GM10248 (cell line): ENCODE measurements around the gene SAP30BP.

Experiments used
- CTCF ChIA-PET: fragments of 300-600 bp; sonication (Branson Sonifier 250); formaldehyde crosslinking; extraction: SDS; loops from one replicate; lab custom pipeline; 2021; ENCODE audit warnings: antibody characterized with exemption; lab: Yijun Ruan, JAX
- POLR2A ChIA-PET: fragments of 350-650 bp; sonication (Branson Sonifier 250); formaldehyde crosslinking; extraction: SDS; loops from one replicate; lab custom pipeline; 2020; ENCODE audit warnings: antibody characterized with exemption; lab: Yijun Ruan, JAX
- DNase-seq: peaks from one replicate; pipeline ENCODE4 v3.0.0; 2012; ENCODE audit errors: extremely low spot score
- CTCF ChIP-seq: IDR thresholded peaks from 2 replicates; pipeline ENCODE4 v1.5.1; 2012; ENCODE audit warnings: mild to moderate bottlenecking, low read depth; ENCODE audit errors: extremely low read depth, missing control alignments, control extremely low read depth

The SAP30BP gene

GRCh38 chr17:75668489-75668888, 1.4 kb downstream of the SAP30BP start:
- POLR2A ChIA-PET = no interaction called here
- no peak for DNase-seq
- CTCF ChIA-PET = interaction anchor here (1.2 to 3.9 kb wide), 4 partner anchors 13 to 85 kb away, joined by 3 to 23 read pairs (median 18); partner anchors contain the start of gene SMIM5
- TF ChIP-seq CTCF = no peak

GRCh38 chr17:75670868-75671267, 3.7 kb downstream of the SAP30BP start:
- TF ChIP-seq CTCF = no peak
- DNase-seq = no peak
- ChIA-PET POLR2A (no interaction called here), CTCF (interaction anchor here (1.0 to 27.0 kb wide), 5 partner anchors 10 to 79 kb away, joined by 3 to 424 read pairs (median 8); partner anchors contain the start of gene SMIM5)

- ChIA-PET CTCF (interaction anchor here (1.0 to 27.0 kb wide), 5 partner anchors 10 to 78 kb away, joined by 3 to 424 read pairs (median 8); partner anchors contain the start of gene SMIM5), POLR2A (interaction anchor here (1.2 kb wide), 1 partner anchor 108 kb away, joined by 4 read pairs; a partner anchor contains a TSS)
- no peak for TF ChIP-seq CTCF
- no peak for DNase-seq
Observed at GRCh38 chr17:75672011-75672410, 4.9 kb downstream of the SAP30BP start.

GRCh38 chr17:75673487-75673886, 6.3 kb downstream of the SAP30BP start:
- DNase-seq = no peak
- POLR2A ChIA-PET = interaction anchor here (1.2 kb wide), 1 partner anchor 106 kb away, joined by 4 read pairs; a partner anchor contains a TSS
- CTCF ChIA-PET = interaction anchor here (1.1 to 27.0 kb wide), 8 partner anchors 15 to 77 kb away, joined by 4 to 424 read pairs (median 10); partner anchors contain the start of gene SMIM5
- TF ChIP-seq CTCF = no peak

- ChIA-PET CTCF (interaction anchor here (1.0 to 27.0 kb wide), 11 partner anchors 10 to 88 kb away, joined by 3 to 424 read pairs (median 7); partner anchors contain the start of genes GALK1, RECQL5 and SMIM5), POLR2A (no interaction called here)
- no peak for DNase-seq
- TF ChIP-seq CTCF = no peak
Observed at GRCh38 chr17:75676461-75676860, 9.3 kb downstream of the SAP30BP start.

GRCh38 chr17:75679706-75680211, 12.6 kb downstream of the SAP30BP start:
- DNase-seq = no peak
- CTCF ChIA-PET = interaction anchor here (1.4 to 27.0 kb wide), 4 partner anchors 8 to 70 kb away, joined by 4 to 424 read pairs (median 72); partner anchors contain the start of gene SMIM5
- TF ChIP-seq CTCF = no peak
- POLR2A ChIA-PET = interaction anchor here (0.5 kb wide), 1 partner anchor 831 kb away, joined by 6 read pairs; no protein-coding TSS in a partner anchor
